Fibroblast of peridontal ligament (primary cell): Measurements from ENCODE around the gene OR6P1.

Experiments used
- DNase-seq: peaks from one replicate; pipeline ENCODE4 v3.0.0-alpha.2; 2010; ENCODE audit errors: extremely low read depth

OR6P1 gene

GRCh38 chr1:158570480-158570879, at the start of gene OR6P1:
Gene OR6P1 (minus strand): TSS chr1:158570580. CDS start chr1:158563604, 6,976 bp downstream.
- no peak for DNase-seq

- DNase-seq = no peak
These were observed 43.4 kb upstream of the OR6P1 start for GRCh38 chr1:158613764-158614163.

GRCh38 chr1:158611916-158612315, 41.5 kb upstream of the OR6P1 start:
- DNase-seq = no peak

GRCh38 chr1:158607296-158607695, 36.9 kb upstream of the OR6P1 start:
- no peak for DNase-seq

GRCh38 chr1:158604968-158605367, 34.6 kb upstream of the OR6P1 start, which contains the start of gene OR10Z1:
Gene OR10Z1 (plus strand): TSS chr1:158605268. CDS start chr1:158606439, 1,171 bp downstream.
- no peak for DNase-seq

GRCh38 chr1:158600735-158601134, 30.4 kb upstream of the OR6P1 start:
- DNase-seq = no peak

- DNase-seq = no peak
These were observed 16.6 kb upstream of the OR6P1 start for GRCh38 chr1:158586942-158587341.

- no peak for DNase-seq
These were observed 13.6 kb upstream of the OR6P1 start for GRCh38 chr1:158583962-158584361.

GRCh38 chr1:158579733-158580132, 9.4 kb upstream of the OR6P1 start, which contains the start of gene OR10X1:
Gene OR10X1 (minus strand): TSS chr1:158579899. CDS start chr1:158579899, 0 bp downstream.
- no peak for DNase-seq

GRCh38 chr1:158577561-158577960, 7.2 kb upstream of the OR6P1 start:
- DNase-seq = no peak

- no peak for DNase-seq
These were observed 1.8 kb upstream of the OR6P1 start for GRCh38 chr1:158572226-158572625.

- DNase-seq = no peak
These were observed 5.8 kb downstream of the OR6P1 start for GRCh38 chr1:158564608-158565007.

- no peak for DNase-seq
These were observed 6.5 kb downstream of the OR6P1 start for GRCh38 chr1:158563853-158564252.

- no peak for DNase-seq
These were observed 10.7 kb downstream of the OR6P1 start for GRCh38 chr1:158559696-158560095.

GRCh38 chr1:158554352-158554751, 16.0 kb downstream of the OR6P1 start, which contains the start of gene OR6Y1:
Gene OR6Y1 (minus strand): TSS chr1:158554405. CDS start chr1:158548105, 6,300 bp downstream.
- DNase-seq = no peak

GRCh38 chr1:158552296-158552695, 18.1 kb downstream of the OR6P1 start:
- no peak for DNase-seq

- DNase-seq = no peak
These were observed 22.8 kb downstream of the OR6P1 start for GRCh38 chr1:158547533-158547932.

- no peak for DNase-seq
These were observed 32.8 kb downstream of the OR6P1 start for GRCh38 chr1:158537609-158538008.

- no peak for DNase-seq
These were observed 35.9 kb downstream of the OR6P1 start for GRCh38 chr1:158534496-158534895.

- no peak for DNase-seq
These were observed 43.1 kb downstream of the OR6P1 start for GRCh38 chr1:158527190-158527815.

- no peak for DNase-seq
These were observed 48.7 kb downstream of the OR6P1 start for GRCh38 chr1:158521666-158522058.

GRCh38 chr1:158520955-158521665, 49.3 kb downstream of the OR6P1 start:
- no peak for DNase-seq

- no peak for DNase-seq
These were observed 50.4 kb downstream of the OR6P1 start for GRCh38 chr1:158520021-158520420.
